Measurements from ENCODE around the gene GLI3. TPM values are rescaled to one million over a fixed set of nuclear protein-coding genes. Genes with fewer than 3 reads are reported as not detected.
A peak's percentile ranks its signal among the peaks of the same experiment; 100 is the strongest.

Gene GLI3
- total RNA-seq, 2 donors from 2014 or later, result 9.2 to 14.7 TPM

DNA sequence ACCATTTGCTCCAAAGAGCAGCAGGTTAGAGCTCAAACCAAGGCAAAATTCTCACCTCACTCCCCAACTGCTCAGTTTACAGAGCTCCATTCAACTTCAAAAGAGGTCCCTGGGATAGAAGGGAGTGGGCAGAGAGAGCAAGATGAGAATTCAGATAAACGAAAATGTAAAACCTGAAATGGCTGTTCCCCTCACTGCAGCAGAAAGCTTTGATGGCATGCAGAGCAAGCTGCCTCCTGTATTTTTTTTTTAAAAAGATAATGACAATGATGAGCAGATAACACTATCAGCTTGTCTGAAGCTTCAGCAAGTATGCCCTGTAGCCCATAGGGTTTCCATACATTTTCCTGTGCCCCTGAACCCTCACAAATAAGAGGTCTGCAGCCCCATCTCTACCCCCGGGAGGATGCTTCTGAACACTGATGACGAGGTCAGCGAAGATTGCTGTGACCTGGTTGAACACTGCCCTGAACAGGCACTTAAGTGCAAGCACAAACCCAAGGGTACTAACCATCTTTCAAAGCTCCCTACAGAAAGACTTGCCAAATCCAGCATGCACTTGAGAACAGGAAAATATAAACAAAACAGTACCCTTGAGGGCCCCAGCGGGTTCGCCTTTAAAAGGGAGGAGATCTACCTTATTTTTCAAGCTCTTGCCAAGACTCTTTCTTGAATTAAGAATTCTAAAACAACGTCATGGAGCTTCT, 81.3 kb downstream of the GLI3 start:
- intact Hi-C loops (cut with DNase I), result no loop called here
- WGBS, result 71% methylated on average over 7 of the region's 7 CpGs
- DNase-seq (ENCODE audit: low spot score), result no peak
- Histone ChIP-seq H3K36me3 (no peaks in the 10 kb centered on the region), H3K9me3 (no peaks in the 10 kb centered on the region), H3K27me3 (replicated peaks; ENCODE audit: insufficient read depth) (no peaks in the 10 kb centered on the region), H3K4me1 (replicated peaks) (peaks cover 2% of the 10 kb centered on the region), H3K27ac (no peak overlapping the region), H3K4me3 (no peak overlapping the region)
- no peak for TF ChIP-seq POLR2AphosphoS5 (IDR thresholded peaks at IDR 0.05)
- TF ChIP-seq, protein P1, sequence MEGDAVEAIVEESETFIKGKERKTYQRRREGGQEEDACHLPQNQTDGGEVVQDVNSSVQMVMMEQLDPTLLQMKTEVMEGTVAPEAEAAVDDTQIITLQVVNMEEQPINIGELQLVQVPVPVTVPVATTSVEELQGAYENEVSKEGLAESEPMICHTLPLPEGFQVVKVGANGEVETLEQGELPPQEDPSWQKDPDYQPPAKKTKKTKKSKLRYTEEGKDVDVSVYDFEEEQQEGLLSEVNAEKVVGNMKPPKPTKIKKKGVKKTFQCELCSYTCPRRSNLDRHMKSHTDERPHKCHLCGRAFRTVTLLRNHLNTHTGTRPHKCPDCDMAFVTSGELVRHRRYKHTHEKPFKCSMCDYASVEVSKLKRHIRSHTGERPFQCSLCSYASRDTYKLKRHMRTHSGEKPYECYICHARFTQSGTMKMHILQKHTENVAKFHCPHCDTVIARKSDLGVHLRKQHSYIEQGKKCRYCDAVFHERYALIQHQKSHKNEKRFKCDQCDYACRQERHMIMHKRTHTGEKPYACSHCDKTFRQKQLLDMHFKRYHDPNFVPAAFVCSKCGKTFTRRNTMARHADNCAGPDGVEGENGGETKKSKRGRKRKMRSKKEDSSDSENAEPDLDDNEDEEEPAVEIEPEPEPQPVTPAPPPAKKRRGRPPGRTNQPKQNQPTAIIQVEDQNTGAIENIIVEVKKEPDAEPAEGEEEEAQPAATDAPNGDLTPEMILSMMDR (IDR thresholded peaks at IDR 0.05), result no peak
- TF ChIP-seq POLR2A (IDR thresholded peaks at IDR 0.05), result no peak

DNA sequence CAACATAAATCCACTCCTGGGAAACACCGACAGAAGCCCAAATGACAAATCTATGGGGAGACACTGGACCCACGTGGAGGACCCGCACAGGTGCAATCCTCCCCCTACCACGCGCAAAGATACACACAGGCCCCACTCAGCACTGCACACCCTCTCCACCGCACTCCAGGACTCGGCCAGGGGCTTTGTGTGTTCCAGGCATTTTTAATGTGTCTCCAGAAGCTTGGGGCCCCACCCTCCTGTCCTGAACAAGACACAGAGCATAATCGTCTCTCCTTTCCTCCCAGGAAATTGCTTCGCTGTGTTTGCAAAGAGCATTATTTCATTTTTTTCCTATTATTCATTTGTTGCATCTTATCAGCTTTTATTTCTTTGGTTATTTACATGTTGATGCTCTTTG, 82.8 kb downstream of the GLI3 start:
- TF ChIP-seq, protein P1 (IDR thresholded peaks at IDR 0.05), result no peak
- TF ChIP-seq POLR2A (IDR thresholded peaks at IDR 0.05), result no peak
- TF ChIP-seq POLR2AphosphoS5 (IDR thresholded peaks at IDR 0.05), result no peak
- Histone ChIP-seq H3K9me3 (no peaks in the 10 kb centered on the region), H3K27ac (no peak overlapping the region), H3K4me3 (no peak overlapping the region), H3K4me1 (replicated peaks) (peaks cover 5% of the 10 kb centered on the region), H3K36me3 (no peaks in the 10 kb centered on the region), H3K27me3 (replicated peaks; ENCODE audit: insufficient read depth) (no peaks in the 10 kb centered on the region)
- WGBS, result 61% methylated on average over 9 of the region's 9 CpGs
- intact Hi-C loops (cut with DNase I), result no loop called here
- no peak for DNase-seq (ENCODE audit: low spot score)

DNA sequence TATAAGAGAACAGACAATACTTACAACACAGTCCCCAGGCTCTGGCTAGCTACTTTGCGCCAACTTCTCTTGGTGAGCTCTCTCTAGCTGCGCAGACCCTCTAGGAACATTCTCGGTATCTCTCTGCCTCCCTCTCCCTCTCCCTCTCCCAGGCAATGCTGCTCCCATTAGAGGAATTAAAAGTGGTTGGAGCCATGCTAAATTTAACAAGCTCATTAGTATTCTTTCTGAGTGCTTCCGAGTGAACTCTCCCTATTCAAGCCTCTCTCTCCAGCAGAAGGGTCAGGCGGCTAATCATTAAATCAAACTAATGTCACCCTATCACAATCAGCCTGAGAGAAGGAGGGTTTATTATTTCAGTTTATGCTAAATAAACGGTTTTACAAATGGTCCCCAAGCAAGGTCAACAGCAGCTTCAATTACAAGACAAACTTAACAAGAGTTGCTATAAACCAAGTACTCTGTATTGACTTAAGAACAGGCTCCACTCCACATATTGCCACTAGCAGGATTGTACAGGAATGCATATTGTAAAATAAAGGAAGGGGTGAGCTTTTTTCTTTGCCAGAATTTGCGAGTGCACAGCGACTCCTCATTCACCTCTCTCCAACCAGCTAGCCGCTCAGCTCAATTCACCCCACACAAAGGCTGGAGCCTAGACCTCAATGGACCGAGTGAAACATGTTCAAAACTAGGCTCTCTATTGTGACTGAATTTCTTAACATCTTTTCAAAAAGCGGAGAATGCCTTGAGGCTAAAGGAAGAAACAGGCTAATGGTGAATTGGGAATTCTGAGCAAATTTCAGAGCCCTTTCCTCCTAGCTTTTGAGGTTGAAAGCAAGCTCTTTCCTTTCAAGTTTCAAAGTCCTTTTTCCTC, 84.4 kb downstream of the GLI3 start:
- intact Hi-C loops (cut with DNase I), result no loop called here
- Histone ChIP-seq H3K36me3 (no peaks in the 10 kb centered on the region), H3K27me3 (replicated peaks; ENCODE audit: insufficient read depth) (no peaks in the 10 kb centered on the region), H3K4me1 (replicated peaks) (peaks cover 5% of the 10 kb centered on the region), H3K9me3 (no peaks in the 10 kb centered on the region), H3K27ac (no peak overlapping the region), H3K4me3 (no peak overlapping the region)
- peak; percentile 79 for TF ChIP-seq POLR2AphosphoS5 (IDR thresholded peaks at IDR 0.05)
- TF ChIP-seq, protein P1 (IDR thresholded peaks at IDR 0.05), result no peak
- DNase-seq (ENCODE audit: low spot score), result peak; percentile 22
- WGBS, result 29% methylated on average over 11 of the region's 11 CpGs

DNA sequence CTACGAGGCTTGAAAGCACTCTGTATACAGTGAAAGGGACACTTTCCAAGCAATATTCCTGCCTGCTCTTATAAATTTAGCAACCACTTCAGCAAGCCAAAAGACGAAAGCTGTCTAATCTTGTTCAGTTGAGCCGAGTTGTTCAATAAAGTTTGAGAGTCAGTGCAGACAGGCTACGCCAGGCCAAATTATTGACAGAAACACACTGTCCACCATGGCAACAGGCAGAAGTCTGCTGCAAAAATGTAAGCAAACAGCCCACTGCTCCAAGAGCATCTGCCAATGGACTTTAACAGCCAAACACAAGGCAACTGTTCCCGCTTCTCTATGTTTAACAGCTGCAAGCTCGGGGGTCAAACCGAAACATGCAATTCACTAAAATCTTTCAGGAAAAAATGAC, 85.7 kb downstream of the GLI3 start:
- Histone ChIP-seq H3K4me3 (no peak overlapping the region), H3K27me3 (replicated peaks; ENCODE audit: insufficient read depth) (no peaks in the 10 kb centered on the region), H3K27ac (no peak overlapping the region), H3K4me1 (replicated peaks) (peaks cover 5% of the 10 kb centered on the region), H3K9me3 (no peaks in the 10 kb centered on the region), H3K36me3 (no peaks in the 10 kb centered on the region)
- 14% methylated on average over 7 of the region's 7 CpGs for WGBS
- TF ChIP-seq, protein P1 (IDR thresholded peaks at IDR 0.05), result no peak
- TF ChIP-seq POLR2A (IDR thresholded peaks at IDR 0.05) (no peak), POLR2AphosphoS5 (IDR thresholded peaks at IDR 0.05) (peak; percentile 10)
- intact Hi-C loops (cut with DNase I), result no loop called here
- peak; percentile 15 for DNase-seq (ENCODE audit: low spot score)
